Activated CD8-positive, alpha-beta T cell treated with anti-CD3 and anti-CD28 coated beads for 36 hours (primary cell): ENCODE results near the gene BFSP1. TPM values are rescaled to one million over a fixed set of nuclear protein-coding genes. Genes with fewer than 3 reads are reported as not detected.

ENCODE experiments used
- ATAC-seq: fragments of 200-7000 bp; cut with Tn5 transposase; one replicate; pipeline ENCODE4 v1.10.0; 2021; ENCODE audit warnings: mild to moderate bottlenecking, moderate library complexity
- CTCF ChIA-PET: fragments of 350-600 bp; sonication (Branson Sonifier 250); formaldehyde crosslinking; loops from one replicate; lab custom pipeline; 2021; ENCODE audit warnings: antibody characterized with exemption; lab: Charles Lee
- POLR2A ChIA-PET: fragments of 350-600 bp; sonication (Branson Sonifier 250); formaldehyde crosslinking; loops from one replicate; lab custom pipeline; 2021; ENCODE audit warnings: antibody characterized with exemption; lab: Charles Lee
- DNase-seq: peaks from one replicate; pipeline ENCODE4 v3.0.0-alpha.2; 2020
- H3K27ac Mint-ChIP-seq: one replicate; pipeline ENCODE4 v1.8.0; 2021; ENCODE audit warnings: mild to moderate bottlenecking, mixed read lengths
- H3K27me3 Mint-ChIP-seq: one replicate; pipeline ENCODE4 v1.8.0; 2021; ENCODE audit warnings: mixed read lengths
- H3K36me3 Mint-ChIP-seq: one replicate; pipeline ENCODE4 v1.8.0; 2021; ENCODE audit warnings: low read depth, mixed read lengths
- H3K4me1 Mint-ChIP-seq: one replicate; pipeline ENCODE4 v1.8.0; 2021; ENCODE audit warnings: low read depth, mixed read lengths
- H3K4me3 Mint-ChIP-seq: one replicate; pipeline ENCODE4 v1.8.0; 2021; ENCODE audit warnings: mild to moderate bottlenecking, moderate library complexity, mixed read lengths
- H3K9me3 Mint-ChIP-seq: one replicate; pipeline ENCODE4 v1.8.0; 2021; ENCODE audit warnings: mixed read lengths
- CTCF ChIP-seq: fragments of 200-600 bp; IDR thresholded peaks from one replicate; pipeline ENCODE4 v1.8.0; 2022; ENCODE audit warnings: antibody characterized with exemption, mild to moderate bottlenecking
- intact Hi-C: fragments of 100-400 bp; cut with micrococcal nuclease; formaldehyde crosslinking; loops from one replicate; pipeline ENCODE4 v1.10.0; 2022
- total RNA-seq, 2 experiments: library from RNA; stranded (reverse); gene quantifications; one replicate each; pipeline ENCODE4 v1.2.3, GENCODE V29; 2021

Gene BFSP1
- total RNA-seq, 2 experiments from 2014 or later: 0.18 TPM

GRCh38 chr20:17491488-17491887, 39.7 kb downstream of the BFSP1 start:
- DNase-seq (no peak), ATAC-seq (no peak)
- intact Hi-C loops: no loop called here
- H3K9me3 Mint-ChIP-seq: no peaks in the 10 kb centered on the region
- no peaks in the 10 kb centered on the region for H3K36me3 Mint-ChIP-seq
- H3K4me3 Mint-ChIP-seq: no peak overlapping the region
- no peak for TF ChIP-seq CTCF
- H3K27ac Mint-ChIP-seq: no peak overlapping the region
- no peaks in the 10 kb centered on the region for H3K27me3 Mint-ChIP-seq
- CTCF ChIA-PET: no interaction called here
- POLR2A ChIA-PET: no interaction called here
- no peaks in the 10 kb centered on the region for H3K4me1 Mint-ChIP-seq

- no peak for DNase-seq
- intact Hi-C loops: no loop called here
- Mint-ChIP-seq H3K36me3 (no peaks in the 10 kb centered on the region), H3K9me3 (no peaks in the 10 kb centered on the region), H3K27me3 (no peaks in the 10 kb centered on the region), H3K4me3 (no peak overlapping the region), H3K4me1 (no peaks in the 10 kb centered on the region), H3K27ac (no peak overlapping the region)
- no peak for ATAC-seq
- ChIA-PET CTCF (no interaction called here), POLR2A (no interaction called here)
- no peak for TF ChIP-seq CTCF
These were observed 40.1 kb downstream of the BFSP1 start for GRCh38 chr20:17491041-17491440.

- DNase-seq (no peak), ATAC-seq (no peak)
- Mint-ChIP-seq H3K27ac (no peak overlapping the region), H3K27me3 (no peaks in the 10 kb centered on the region), H3K4me3 (no peak overlapping the region), H3K36me3 (no peaks in the 10 kb centered on the region), H3K9me3 (no peaks in the 10 kb centered on the region), H3K4me1 (no peaks in the 10 kb centered on the region)
- ChIA-PET POLR2A (no interaction called here), CTCF (interaction anchor here (1.1 kb wide), 1 partner anchor 14 kb away, joined by 3 read pairs; no protein-coding TSS in a partner anchor)
- intact Hi-C loops: no loop called here
- TF ChIP-seq CTCF: no peak
These were observed 40.7 kb downstream of the BFSP1 start for GRCh38 chr20:17490501-17490900.

- H3K4me1 Mint-ChIP-seq: no peaks in the 10 kb centered on the region
- DNase-seq (no peak), ATAC-seq (no peak)
- H3K4me3 Mint-ChIP-seq: no peak overlapping the region
- ChIA-PET POLR2A (no interaction called here), CTCF (no interaction called here)
- H3K27me3 Mint-ChIP-seq: peaks cover 1% of the 10 kb centered on the region
- TF ChIP-seq CTCF: no peak
- H3K36me3 Mint-ChIP-seq: no peaks in the 10 kb centered on the region
- H3K9me3 Mint-ChIP-seq: no peaks in the 10 kb centered on the region
- intact Hi-C loops: no loop called here
- no peak overlapping the region for H3K27ac Mint-ChIP-seq
These were observed 42.1 kb downstream of the BFSP1 start for GRCh38 chr20:17488916-17489600.

- DNase-seq: no peak
- H3K9me3 Mint-ChIP-seq: no peaks in the 10 kb centered on the region
- no peak for ATAC-seq
- H3K4me3 Mint-ChIP-seq: no peak overlapping the region
- H3K36me3 Mint-ChIP-seq: no peaks in the 10 kb centered on the region
- H3K27me3 Mint-ChIP-seq: peaks cover 8% of the 10 kb centered on the region
- H3K27ac Mint-ChIP-seq: no peak overlapping the region
- intact Hi-C loops: no loop called here
- ChIA-PET POLR2A (no interaction called here), CTCF (no interaction called here)
- TF ChIP-seq CTCF: no peak
- H3K4me1 Mint-ChIP-seq: no peaks in the 10 kb centered on the region
These were observed 46.2 kb downstream of the BFSP1 start for GRCh38 chr20:17485017-17485416.
